ENCODE data around the gene GKN2.

GRCh38 chr2:68907232-68907919 lies 45.3 kb downstream of the GKN2 start:
- TF ChIP-seq POLR2AphosphoS5 (IDR thresholded peaks at IDR 0.05) (no peak), CTCF (IDR thresholded peaks at IDR 0.05) (no peak)

Data from stomach (tissue), 4 donors.